ENCODE measurements around the gene SLC12A3.

The SLC12A3 gene

DNA sequence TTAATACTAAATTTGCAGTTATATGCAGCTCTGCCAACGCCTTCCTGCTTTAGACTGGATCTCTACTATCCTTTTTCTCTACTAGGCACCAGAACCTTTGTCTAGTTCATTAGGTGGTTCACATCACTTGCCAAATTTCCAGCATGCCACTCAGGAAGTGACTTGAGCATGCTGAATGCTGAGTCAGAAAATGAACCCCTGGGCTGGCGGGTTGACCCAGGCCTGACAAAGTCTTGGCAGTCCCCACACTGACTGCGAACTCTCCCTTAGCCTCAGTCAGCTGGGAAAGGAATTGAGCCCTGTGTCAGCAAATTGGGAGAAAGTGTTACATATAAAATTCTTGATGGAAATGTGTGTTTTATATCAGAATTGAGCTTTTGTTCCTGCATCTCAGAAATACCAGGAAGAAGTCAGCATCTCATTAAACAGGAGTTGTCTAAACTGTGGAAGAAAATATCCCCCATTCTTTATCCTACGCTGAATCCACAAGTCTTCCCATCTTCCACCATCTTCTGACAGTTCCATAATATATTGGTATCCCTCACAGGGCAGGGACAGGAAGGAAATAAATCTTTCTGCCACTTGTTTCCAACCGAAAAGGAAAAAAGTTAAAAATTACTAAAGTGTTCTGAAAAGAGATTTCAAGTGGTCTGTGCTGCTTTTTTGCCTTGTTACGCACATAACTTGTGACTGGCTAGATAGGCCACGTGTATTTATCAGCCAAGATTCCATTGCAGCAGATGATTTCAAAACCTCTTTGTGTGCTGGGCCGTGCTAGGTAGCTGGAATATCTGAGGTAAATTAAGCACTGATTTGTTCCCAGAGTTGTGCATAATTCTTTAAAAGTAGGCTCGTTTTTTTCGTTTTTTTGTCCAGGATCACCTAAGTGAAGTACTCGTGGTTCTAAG lies 16.7 kb upstream of the SLC12A3 start:
- no peak for DNase-seq (ENCODE audit: low read depth in 2 of 2, low spot score in 1 of 2)

GRCh38 chr16:56848955-56849689 lies 15.9 kb upstream of the SLC12A3 start:
- no peak for DNase-seq (ENCODE audit: low read depth in 2 of 2, low spot score in 1 of 2)

- DNase-seq (ENCODE audit: low read depth in 2 of 2, low spot score in 1 of 2) = no peak
Observed at GRCh38 chr16:56849690-56850680, 15.0 kb upstream of the SLC12A3 start.

GRCh38 chr16:56851671-56852400 lies 13.2 kb upstream of the SLC12A3 start:
- DNase-seq (ENCODE audit: low read depth in 2 of 2, low spot score in 1 of 2) = no peak

GRCh38 chr16:56852401-56852730 lies 12.6 kb upstream of the SLC12A3 start:
- no peak for DNase-seq (ENCODE audit: low read depth in 2 of 2, low spot score in 1 of 2)

DNA sequence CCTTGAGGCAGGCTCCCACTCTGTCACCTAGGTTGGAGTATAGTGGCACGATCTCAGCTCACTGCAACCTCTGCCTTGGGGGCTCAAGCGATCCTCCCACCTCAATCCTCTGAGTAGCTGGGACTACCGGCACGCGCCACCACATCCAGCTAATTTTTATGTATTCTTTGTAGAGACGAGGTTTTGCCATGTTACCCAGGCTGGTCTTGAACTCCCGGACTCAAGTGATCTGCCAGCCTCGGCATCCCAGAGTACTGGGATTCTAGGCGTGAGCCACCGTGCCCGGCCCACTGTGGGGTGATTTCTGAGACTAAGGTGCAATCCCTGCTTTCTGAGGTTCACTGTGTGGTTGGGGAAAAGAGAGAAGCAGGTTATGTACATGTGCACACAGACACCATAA lies 12.0 kb upstream of the SLC12A3 start:
- DNase-seq (ENCODE audit: low read depth in 2 of 2, low spot score in 1 of 2) = no peak

DNA sequence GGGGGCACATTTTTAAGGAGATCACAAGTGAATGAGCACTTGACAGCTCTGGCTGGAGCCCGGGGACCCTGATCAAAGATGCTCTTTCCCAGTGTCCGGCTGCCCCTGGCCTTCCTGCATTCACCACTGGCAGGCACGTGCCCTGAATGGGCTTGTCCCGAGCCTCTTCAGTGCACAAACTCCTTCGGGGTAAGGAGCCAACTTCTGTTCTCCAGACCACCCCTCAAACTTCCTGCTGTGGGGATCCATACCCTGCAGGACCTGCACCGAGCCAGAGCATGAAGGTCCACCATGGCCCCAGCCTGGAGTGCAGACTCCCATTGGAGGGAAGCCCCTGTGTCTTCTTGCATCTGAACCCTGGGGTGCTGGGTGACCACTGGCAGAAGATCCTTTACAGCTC lies 9.8 kb upstream of the SLC12A3 start:
- no peak for DNase-seq (ENCODE audit: low read depth in 2 of 2, low spot score in 1 of 2)

GRCh38 chr16:56855946-56856345 lies 9.1 kb upstream of the SLC12A3 start:
- no peak for DNase-seq (ENCODE audit: low read depth in 2 of 2, low spot score in 1 of 2)

- no peak for DNase-seq (ENCODE audit: low read depth in 2 of 2, low spot score in 1 of 2)
Observed at GRCh38 chr16:56856876-56857447, 8.0 kb upstream of the SLC12A3 start.

DNA sequence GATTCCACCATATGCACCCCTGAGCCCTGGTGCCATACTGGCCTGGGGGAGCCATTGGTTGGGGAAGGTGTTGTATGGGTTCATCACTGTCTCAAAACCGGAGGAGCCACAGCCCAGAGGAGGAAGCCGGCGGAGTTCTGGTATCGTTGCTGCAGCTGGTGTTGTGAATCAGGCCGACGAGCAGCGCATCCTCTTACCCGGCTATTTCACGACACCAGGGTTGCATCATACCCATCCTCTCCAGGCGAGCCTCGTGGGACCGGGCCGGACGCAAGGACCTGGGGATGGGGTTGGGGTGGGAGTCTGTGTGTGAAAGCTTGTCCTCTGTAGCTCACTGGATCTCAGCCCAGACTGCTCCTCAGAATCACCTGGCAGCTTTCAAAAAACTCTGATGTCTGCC lies 6.6 kb upstream of the SLC12A3 start:
- DNase-seq (ENCODE audit: low read depth in 2 of 2, low spot score in 1 of 2) = no peak

- DNase-seq (ENCODE audit: low read depth in 2 of 2, low spot score in 1 of 2) = no peak
Observed at GRCh38 chr16:56859636-56860035, 5.4 kb upstream of the SLC12A3 start.

DNA sequence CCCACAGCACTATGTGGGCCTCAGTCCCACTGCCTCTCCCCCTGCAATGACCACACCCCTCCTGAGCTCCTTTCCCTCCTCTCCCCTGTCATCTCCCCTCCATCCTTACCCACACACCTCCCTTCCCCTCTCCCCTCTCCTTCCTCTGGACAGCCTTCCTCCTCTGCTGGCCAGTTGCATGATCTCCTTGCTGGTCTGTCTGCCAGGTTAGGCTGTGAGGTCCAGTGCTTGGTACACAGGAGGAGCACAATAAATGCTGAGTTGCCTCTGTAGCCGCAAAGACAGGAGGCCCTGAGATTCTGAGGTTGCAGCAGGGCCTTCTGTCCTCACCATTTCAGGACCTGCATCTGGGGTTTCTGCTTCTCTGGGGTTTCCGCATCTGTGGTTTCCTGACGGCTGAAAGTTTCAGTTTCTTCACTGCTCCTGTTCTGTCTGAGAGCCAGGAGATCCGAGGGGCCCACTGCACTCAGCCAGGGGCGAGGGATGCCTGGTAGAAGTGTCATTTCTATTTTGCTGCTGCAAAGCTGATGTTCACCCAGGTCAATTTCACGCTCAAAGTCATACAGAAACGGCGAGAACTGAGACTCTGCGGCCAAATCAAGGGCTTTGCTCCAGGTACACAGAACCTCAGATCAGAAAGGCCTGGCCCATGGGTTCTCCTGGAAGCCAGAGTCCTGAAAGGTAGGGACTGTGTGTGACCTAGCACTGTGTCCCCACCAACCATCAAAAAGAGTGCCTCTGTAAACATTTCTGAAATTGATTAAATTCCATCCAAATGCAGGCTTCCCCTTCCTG lies 4.6 kb upstream of the SLC12A3 start:
- no peak for DNase-seq (ENCODE audit: low read depth in 2 of 2, low spot score in 1 of 2)

DNA sequence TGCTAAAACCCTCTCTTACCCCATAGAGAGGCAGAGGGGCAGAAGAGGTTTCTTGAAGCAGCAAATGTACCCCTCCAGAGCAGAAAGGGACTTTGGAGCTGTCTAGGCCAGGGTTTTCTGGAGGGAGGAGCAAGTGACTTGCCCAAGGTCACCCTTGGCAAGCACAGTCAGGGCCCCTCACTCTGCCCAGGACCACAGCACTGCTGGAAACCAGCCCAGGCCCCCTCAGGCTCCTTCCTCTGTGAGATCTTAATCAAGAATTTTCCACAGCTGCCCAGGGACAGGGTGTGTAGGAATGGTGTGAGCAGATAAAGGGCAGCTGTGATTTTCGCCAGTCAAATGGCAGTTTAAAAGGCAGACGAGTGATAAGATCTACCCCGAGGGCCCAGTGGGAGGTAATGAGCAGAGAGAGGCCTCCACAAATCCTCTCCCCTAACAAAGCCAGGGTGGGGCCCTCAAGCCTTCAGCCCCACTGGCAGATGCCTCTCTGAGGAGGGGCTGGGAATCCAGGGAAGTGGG lies 3.9 kb upstream of the SLC12A3 start:
- no peak for DNase-seq (ENCODE audit: low read depth in 2 of 2, low spot score in 1 of 2)

DNA sequence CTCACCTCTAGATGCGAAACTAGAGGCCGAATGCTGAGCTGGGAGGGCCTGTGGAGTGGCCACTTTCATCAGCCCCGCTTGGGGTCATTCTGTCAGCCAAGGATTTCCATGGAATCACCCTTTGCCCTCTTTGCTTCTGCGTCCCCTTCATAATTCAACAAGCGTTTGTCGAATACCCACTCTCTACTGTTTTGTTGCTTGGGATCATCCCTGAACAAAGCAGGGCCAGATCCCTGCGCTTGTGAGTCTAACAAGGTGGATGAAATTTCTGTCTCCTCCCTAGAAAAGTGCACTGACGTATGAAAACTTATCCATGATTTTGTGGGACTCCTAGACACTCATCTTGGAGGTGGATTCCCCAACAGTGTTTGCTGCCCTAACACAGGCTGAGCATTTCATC lies 3.3 kb upstream of the SLC12A3 start:
- no peak for DNase-seq (ENCODE audit: low read depth in 2 of 2, low spot score in 1 of 2)

- DNase-seq (ENCODE audit: low read depth in 2 of 2, low spot score in 1 of 2) = no peak
Observed at GRCh38 chr16:56862776-56863175, 2.2 kb upstream of the SLC12A3 start.

DNA sequence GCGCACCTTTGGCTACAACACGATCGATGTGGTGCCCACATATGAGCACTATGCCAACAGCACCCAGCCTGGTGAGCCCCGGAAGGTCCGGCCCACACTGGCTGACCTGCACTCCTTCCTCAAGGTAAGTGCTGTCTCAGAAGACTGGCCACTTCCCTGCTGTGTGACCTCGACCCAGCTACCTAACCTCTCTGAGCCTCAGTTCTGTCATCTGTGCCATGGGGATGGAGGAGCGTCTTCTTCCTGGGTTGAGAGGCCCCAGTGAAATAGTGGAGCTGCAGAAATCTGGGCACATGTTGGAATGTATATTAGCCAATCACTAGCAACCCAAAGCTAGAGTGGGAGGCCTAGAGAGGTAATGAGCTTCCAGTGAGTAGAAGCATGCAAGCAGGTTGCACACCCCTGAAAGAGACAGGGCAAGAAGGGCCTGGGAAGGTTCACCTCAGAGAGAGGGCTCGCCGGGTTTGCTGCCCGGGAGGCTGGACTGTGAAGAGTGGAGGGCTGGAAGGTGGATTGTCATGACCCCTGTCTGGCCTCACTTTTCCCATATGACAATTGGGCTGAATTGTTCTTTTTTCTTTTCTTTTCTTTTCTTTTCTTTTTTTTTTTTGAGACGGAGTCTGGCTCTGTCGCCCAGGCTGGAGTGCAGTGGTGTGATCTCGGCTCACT lies 521 bp downstream of the SLC12A3 start:
- no peak for DNase-seq (ENCODE audit: low read depth in 2 of 2, low spot score in 1 of 2)

DNA sequence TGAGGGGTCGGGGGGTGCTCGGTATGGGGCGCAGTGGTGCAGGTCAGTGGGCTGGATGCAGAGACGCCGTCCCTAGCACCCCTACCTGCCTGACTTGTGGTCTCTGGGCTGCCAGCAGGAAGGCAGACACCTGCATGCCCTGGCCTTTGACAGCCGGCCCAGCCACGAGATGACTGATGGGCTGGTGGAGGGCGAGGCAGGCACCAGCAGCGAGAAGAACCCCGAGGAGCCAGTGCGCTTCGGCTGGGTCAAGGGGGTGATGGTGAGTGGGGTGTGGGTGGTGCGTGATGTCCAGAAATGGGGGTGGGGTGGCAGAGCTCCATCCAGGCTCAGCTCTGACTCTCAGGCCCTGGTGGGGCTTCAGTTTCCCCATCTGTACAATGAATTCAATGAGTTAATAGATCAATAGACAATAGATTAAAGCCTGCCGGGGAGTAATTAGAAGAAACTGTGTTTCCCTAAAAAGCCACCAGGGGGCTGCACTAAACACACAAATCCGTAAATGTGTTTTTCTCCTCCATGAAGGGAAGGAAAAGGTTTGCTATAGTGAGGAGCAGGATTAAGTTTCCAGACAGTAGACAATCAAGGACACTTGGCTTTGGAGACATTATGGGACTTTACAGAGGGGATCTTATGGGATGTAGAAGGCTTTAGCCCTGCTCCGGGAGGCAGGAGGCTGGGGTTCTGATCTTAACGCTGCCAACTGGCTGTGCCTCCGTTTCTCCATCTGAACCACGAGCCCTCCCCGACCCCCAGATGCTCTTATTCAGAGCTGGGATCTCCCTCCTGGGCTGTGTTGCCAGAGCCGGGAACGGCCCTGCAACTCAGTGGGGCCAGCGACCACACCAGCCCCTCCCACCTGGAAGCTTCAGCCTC lies 2.2 kb downstream of the SLC12A3 start:
- no peak for DNase-seq (ENCODE audit: low read depth in 2 of 2, low spot score in 1 of 2)

DNA sequence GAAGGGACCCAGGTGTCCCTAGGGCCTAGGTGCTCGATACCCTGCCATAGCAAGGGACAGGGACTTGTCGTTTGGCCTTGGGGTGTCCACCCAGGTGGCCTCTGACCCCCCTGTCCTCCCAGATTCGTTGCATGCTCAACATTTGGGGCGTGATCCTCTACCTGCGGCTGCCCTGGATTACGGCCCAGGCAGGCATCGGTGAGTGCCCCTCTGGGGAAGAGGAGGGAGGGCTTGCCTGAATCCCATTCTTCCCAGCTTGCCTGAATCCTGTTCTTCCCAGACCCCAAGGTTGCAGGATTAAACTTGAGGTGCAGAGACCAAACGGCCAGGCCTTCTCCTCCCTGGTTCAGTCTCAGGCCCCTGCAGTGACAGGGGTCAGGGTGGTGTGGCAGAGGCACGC lies 3.2 kb downstream of the SLC12A3 start:
- DNase-seq (ENCODE audit: low read depth in 2 of 2, low spot score in 1 of 2) = no peak
